Measurements from ENCODE around the gene ABCD3. TPM values are rescaled to one million over a fixed set of nuclear protein-coding genes. Genes with fewer than 3 reads are reported as not detected.

The ABCD3 gene
- total and polyA plus RNA-seq, 2 of the 4 experiments (the other 2 are of a cell fraction) = 13.6 to 32.6 TPM

GRCh38 chr1:94526152-94526980, 108.2 kb downstream of the ABCD3 start:
- 36% methylated on average over 3 of the region's 7 CpGs; no CpG with 5 or more reads in 1 of the 2 experiments for WGBS, 2 experiments (ENCODE audit: extremely low coverage in 2 of 2, insufficient read length in 1 of 2)
- Histone ChIP-seq H4K5ac (ENCODE audit: low read depth, low read length) (no peak overlapping the region), H3K9ac (ENCODE audit: low read depth, low read length) (no peak overlapping the region), H3K23ac (ENCODE audit: low read depth, low read length) (peak overlapping the region; percentile 1; the same call in 1 of the 2 replicates), H3K4me1 (ENCODE audit: control insufficient read depth, insufficient read depth, low read length) (0 out of 2 replicates have a peak, but pooled peaks cover 1% of the 10 kb centered on the region), H3K56ac (ENCODE audit: extremely low read depth, insufficient read depth, low read length) (no peak overlapping the region; the same call in 1 of the 2 replicates), H3K4me2 (ENCODE audit: low read depth, low read length) (no peak overlapping the region), H3K79me1 (ENCODE audit: low read depth in 1 of 2, low read length in 2 of 2) (peaks cover 0 to 5% of the 10 kb centered on the region in 2 experiments; a peak in 2 of 4 replicates), H3K14ac (replicated peaks; ENCODE audit: low read depth, low read length) (0 out of 2 replicates have a peak overlapping the region, but pooled peaks have one; percentile 2), H2AK5ac (ENCODE audit: low read depth, low read length) (peak overlapping the region; percentile 46), H4K8ac (ENCODE audit: low read depth in 2 of 2, low read length in 2 of 2) (peak overlapping the region in 1 of 2 experiments; percentile 16; a peak in 1 of 4 replicates), H3K18ac (ENCODE audit: low read depth, low read length) (no peak overlapping the region), H3K27me3 (ENCODE audit: control insufficient read depth, insufficient read depth, low read length) (no peaks in the 10 kb centered on the region), H3K9me1 (ENCODE audit: insufficient read depth, low read length) (peaks cover 7% of the 10 kb centered on the region), H2BK5ac (ENCODE audit: low read depth, low read length, poor library complexity, severe bottlenecking) (no peak overlapping the region), H2AK9ac (replicated peaks; ENCODE audit: low read depth, low read length, poor library complexity) (no peak overlapping the region), H3K4ac (ENCODE audit: low read depth, low read length) (peak overlapping the region; percentile 47; the same call in 1 of the 2 replicates), H4K91ac (ENCODE audit: insufficient read depth, low read depth, low read length) (no peak overlapping the region), H3K9me3 (ENCODE audit: control insufficient read depth, insufficient read depth, low read length) (no peaks in the 10 kb centered on the region), H3K27ac (ENCODE audit: insufficient read depth, low read length) (peak overlapping the region; percentile 5; the same call in 1 of the 2 replicates), H2BK120ac (ENCODE audit: low read depth, low read length) (peak overlapping the region; percentile 65), H4K20me1 (ENCODE audit: insufficient read depth, low read length) (peaks cover 24% of the 10 kb centered on the region), H3K4me3 (ENCODE audit: insufficient read depth, low read depth, low read length) (no peak overlapping the region), H2BK15ac (ENCODE audit: low read depth, low read length) (peak overlapping the region; percentile 13; the same call in 1 of the 3 replicates), H2BK20ac (ENCODE audit: low read depth, low read length) (peak overlapping the region; percentile 15; the same call in 1 of the 2 replicates), H2AFZ (replicated peaks; ENCODE audit: low read length, poor library complexity) (no peak overlapping the region), H3K36me3 (ENCODE audit: control insufficient read depth, insufficient read depth, low read length) (peaks cover 16% of the 10 kb centered on the region)
- dilution Hi-C loops (cut with HindIII; ENCODE audit: low sequenced_read_pairs, unreplicated experiment) (loop anchor here (25.0 kb wide), 1 partner anchor 261 kb away; no protein-coding TSS in a partner anchor), intact Hi-C loops (cut with micrococcal nuclease) (loop anchor here (5.0 kb wide), 1 partner anchor 516 kb away; no protein-coding TSS in a partner anchor), in situ Hi-C loops (cut with MboI; ENCODE audit: low sequenced_read_pairs) (no loop called here)
- ChIA-PET CTCF (interaction anchor here (0.6 kb wide), 1 partner anchor 91 kb away, joined by 4 read pairs; no protein-coding TSS in a partner anchor), POLR2A (ENCODE audit: unreplicated experiment) (interaction anchor here (0.6 to 0.7 kb wide), 2 partner anchors 60 to 127 kb away, joined by 3 to 4 read pairs; no protein-coding TSS in a partner anchor)
- peak; percentile 83 for TF ChIP-seq MAFK (IDR thresholded peaks at IDR 0.05; ENCODE audit: low read depth, low read length)
- no peak for TF ChIP-seq BHLHE40 (IDR thresholded peaks at IDR 0.05; ENCODE audit: low read depth, low read length)
- no TSS peak for BruUV-seq (replicated peaks)
- DNase-seq (peak; percentile 71), ATAC-seq (ENCODE audit: low read depth) (peak; percentile 12)
